Astrocyte (in vitro differentiated cells and primary cell): ENCODE data around the gene MYBL2.

Experiments used
- CTCF ChIP-seq: IDR thresholded peaks from 2 replicates; pipeline ENCODE4 v1.5.1; 2011; ENCODE audit warnings: low read depth, mild to moderate bottlenecking, inconsistent platforms, low read length, moderate library complexity; ENCODE audit not compliant: insufficient read depth
- EZH2 ChIP-seq: IDR thresholded peaks from 2 replicates; pipeline ENCODE4 v1.6.1; 2012; ENCODE audit warnings: mild to moderate bottlenecking, low read length, inconsistent platforms; ENCODE audit not compliant: insufficient read depth

- no peak for TF ChIP-seq CTCF
- no peak for TF ChIP-seq EZH2
Observed at GRCh38 chr20:43667341-43668132, 623 bp downstream of the MYBL2 start.
